Stimulated activated CD8-positive, alpha-beta memory T cell treated with anti-CD3 and anti-CD28 coated beads, Interleukin-7, amount 100 ng/mL, for 4 hours (primary cell): ENCODE results near the gene MORN5.

Experiments used
- DNase-seq, 2 donors: peaks; one replicate each; pipeline ENCODE4 v3.0.0-alpha.2; 2020; ENCODE audit warnings: low read depth in 2 of 2

MORN5 gene

GRCh38 chr9:122216138-122216797 lies 56.6 kb downstream of the MORN5 start:
- no peak for DNase-seq

DNA sequence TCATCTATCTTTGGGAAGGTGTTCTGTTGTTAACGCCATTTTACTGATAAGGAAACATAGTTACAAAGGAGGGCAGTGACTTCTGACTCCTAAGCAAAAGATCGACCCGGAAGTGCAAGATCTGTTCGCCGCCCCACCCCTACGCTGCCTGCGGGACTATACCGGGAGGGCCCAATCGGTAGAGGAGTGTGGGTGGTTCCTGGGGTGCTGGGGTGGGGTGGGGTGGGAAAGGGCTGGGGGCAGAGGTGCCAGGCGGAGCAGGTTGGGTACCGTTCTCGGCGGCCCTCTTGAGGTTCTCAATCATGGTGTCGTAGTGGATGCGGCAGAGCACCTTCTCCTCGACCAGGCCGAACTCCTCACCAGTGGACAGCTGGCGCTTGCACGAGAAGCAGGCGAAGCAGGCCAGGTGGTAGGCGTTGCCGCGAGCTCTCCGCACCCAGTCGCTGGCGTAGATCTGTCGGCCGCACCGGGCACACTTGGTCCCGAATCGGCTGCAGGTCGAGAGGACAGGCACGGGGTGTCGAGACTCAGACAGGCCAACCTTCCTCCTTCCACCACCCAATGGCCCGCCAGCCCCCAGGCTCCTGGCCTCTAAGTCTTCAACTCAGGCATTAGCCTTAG lies 57.2 kb downstream of the MORN5 start:
- no peak for DNase-seq

GRCh38 chr9:122217640-122218039 lies 57.9 kb downstream of the MORN5 start:
- no peak for DNase-seq

DNA sequence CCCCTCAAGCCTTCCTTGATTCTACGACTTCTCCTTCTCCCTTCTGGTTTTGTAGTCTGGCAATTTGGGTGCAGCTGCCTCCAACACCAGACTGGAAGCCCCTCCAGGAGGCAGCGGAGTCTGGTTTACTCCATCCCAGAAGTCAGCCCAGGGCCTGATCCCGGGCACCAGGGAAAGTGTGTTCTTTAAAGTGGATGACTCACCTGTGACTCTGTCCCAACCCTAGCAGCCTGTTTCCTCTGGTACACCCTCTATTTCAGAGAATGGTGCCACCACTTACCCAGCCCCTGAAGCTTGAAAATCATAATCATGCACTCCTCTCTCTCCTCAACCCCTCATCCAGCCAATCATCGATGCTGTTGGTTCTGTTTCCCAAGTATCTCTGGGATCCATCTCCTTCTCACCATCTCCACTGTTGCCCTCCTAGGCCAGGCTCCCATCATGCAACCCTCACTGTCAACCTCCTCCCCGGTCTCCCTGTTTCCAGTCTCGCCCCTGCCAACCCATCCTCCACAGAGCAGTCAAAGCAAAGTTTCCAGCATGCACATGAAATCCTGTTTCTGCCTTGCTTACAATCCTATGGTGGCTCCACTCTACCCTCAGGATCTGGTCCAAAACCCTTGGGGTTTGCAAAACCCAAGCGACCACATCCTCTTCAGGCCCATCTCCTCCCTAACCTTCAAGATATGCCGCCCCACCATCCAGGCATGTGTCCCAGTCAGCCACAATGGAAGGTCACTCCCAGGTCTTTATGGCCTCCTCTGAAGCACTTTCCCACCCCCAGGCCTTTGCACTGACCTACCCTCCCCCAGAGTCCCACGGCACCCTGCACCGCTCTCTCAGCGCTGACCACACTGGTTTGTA lies 58.6 kb downstream of the MORN5 start:
- no peak for DNase-seq

DNA sequence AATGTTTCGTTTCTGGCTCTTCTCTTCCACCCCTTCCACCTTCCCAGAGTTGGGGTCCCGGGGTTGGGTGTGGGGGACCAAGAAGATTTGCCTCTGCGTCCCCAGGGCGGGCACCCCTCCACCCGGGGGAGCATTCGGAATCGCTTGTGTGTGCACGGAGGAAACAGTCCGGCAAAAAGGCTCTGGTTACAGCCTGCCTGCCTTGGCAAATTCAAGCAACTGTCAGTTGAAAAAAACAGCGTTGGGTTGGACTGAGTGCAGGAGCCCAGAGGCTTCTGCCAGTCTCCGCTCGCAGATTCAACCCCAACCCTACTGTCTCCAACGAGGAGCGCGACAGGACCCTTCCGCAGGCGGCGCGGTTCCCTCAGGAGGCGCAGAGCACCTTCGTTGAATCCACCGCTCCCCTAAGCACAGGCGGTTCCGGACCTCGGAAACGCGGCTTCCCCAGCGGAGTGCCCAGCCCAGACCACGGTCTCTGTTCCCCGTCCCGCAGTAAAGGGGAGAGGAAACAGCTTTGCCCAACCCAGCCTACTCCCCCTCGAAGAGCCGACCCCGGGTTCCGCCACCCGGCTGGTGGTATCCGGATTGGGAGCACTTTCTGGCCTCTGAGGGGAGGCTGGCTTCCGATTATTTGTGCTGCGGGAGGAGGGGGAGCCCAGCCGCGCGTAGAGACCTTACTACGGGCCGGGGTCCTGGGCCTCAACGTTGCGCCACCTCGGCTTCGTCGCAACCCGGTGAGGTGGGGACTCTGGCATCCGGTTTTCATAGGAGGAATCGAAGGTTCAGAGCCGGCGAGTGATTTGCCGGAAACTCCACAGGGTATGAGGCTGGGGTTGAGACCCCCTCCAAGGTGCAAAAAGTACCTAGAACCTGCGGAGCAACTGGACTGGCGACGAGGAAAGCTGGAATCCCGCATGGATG lies 59.5 kb downstream of the MORN5 start:
- DNase-seq: no peak

GRCh38 chr9:122219856-122220672 lies 60.4 kb downstream of the MORN5 start:
- no peak for DNase-seq

DNA sequence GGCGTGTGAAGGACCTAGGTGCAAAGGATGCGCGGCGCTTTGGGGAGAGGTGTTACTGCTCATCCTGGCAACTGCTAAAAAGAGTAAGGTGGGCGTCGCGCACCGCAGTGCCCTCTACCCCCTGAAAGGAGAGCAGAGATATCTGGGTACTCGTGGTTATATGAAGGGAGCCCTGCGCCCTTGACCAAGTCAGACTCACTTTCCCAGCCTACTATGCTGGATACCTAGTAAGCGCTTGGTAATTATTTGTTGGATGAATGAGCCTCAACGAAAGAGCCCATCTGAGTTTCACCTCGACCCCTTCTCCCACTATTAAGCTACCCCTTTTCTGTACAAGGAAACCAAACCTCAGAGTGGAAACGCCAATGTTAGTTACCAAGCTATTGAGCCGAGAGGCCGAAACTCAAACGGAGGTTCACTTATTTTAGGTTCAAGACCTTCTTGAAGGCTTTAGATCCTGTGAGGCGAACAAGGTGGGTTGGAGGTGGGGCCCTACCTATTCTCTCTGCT lies 61.0 kb downstream of the MORN5 start:
- no peak for DNase-seq

- DNase-seq: no peak
Measured at GRCh38 chr9:122221183-122221811, 61.6 kb downstream of the MORN5 start.

- DNase-seq: no peak
Measured at GRCh38 chr9:122222791-122223190, 63.1 kb downstream of the MORN5 start.

- no peak for DNase-seq
Measured at GRCh38 chr9:122223435-122223834, 63.7 kb downstream of the MORN5 start.

- no peak for DNase-seq
Measured at GRCh38 chr9:122225312-122226141, 65.8 kb downstream of the MORN5 start.

- DNase-seq: no peak
Measured at GRCh38 chr9:122226142-122226757, 66.5 kb downstream of the MORN5 start.

GRCh38 chr9:122226758-122227574 lies 67.3 kb downstream of the MORN5 start:
- no peak for DNase-seq

DNA sequence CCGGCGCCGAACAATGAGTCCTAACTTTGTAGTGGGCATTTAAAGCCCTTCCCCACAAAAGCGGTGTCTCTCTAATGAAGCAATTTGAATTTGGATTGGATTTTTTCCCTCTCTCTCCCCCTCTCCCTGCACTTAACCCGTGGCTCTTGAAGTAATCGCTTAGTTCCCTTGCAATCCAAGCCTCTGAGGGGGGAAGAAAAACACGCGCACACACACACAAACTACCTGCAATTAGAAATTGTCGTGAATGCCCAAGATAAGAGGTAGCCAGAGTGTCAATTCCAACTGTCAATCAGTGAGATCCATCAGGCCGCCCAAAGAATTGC lies 67.8 kb downstream of the MORN5 start:
- no peak for DNase-seq

GRCh38 chr9:122228191-122228567 lies 68.5 kb downstream of the MORN5 start:
- DNase-seq: no peak

DNA sequence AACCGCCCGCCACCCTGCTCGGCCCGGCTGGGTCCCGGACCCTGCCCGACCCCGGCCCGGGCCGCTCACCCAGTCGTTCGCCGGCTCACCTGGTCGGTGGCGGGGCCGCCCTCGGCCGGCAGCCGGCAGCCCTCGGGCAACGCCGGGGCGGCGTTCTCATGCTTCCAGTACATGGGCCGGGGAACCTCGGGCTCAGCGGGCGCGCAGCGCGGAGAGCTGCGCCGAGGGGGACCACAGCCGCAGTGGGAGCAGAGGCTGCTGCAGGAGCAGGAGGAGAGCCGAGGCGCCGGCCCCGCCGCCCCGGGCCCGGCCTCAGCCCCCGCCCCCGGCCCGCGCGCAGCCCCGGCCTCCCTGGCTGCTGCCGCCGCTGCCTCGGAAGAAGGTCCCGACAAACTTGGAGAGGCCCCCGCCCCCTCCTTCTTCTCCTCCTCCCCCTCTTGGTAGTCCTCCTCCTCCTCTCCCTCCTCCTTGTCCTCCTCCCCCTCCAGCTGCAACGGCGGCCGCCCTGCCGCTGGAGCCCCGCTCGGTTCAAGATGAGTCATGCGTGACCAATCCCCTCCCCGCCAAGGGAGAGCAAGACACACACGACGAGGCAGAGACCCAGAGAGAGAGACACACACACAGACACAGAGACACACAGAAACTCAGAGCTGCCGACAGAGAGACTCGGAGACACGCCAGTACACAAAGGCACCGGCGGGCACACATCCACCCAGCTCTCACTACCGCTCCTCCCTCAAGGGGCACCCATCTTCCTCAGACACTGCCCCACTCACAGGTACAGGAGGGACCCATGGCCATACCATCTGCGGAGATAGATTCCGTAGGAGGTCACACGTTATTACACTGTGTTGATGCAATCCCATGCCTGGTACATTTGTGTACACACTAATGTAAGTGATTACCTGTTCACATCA lies 69.1 kb downstream of the MORN5 start, which contains the start of gene LHX6:
LHX6 (minus strand) TSS at position 390 of the 917 bp plus-strand sequence; CDS start at position 173, 217 bp downstream.
- peak in 1 of 2 donors; percentile 8 for DNase-seq

DNA sequence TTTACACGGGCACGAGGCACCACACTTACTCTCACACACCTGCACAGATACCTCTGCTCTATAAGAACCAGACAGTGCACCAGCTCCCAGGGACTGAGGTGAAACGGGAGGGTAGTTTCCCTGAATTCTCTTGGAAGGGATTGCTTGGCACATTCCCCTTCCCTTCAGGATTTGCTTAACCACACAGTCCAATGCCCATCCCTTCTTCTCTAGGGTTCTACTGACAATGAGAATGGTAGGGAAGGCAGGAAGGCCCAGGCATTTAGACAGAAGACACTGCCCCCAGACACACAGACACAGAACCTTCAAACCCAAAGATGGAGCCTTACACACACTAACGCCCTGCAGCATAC lies 69.8 kb downstream of the MORN5 start:
- no peak for DNase-seq
